K562 treated with DMSO at 1 percent for 4 hours (cell line): ENCODE results near the gene NFASC. TPM values are rescaled to one million over a fixed set of nuclear protein-coding genes. Genes with fewer than 3 reads are reported as not detected.

Experiments used
- total RNA-seq: library from RNA; unstranded; fragments of 300-600 nt; gene quantifications from 2 replicates; pipeline ENCODE4 v1.2.3, GENCODE V29; 2022; ENCODE audit not compliant: insufficient read depth

NFASC gene
- 0.40 and 0.50 TPM in 2 replicates for total RNA-seq

GRCh38 chr1:204870160-204870912 lies at the start of gene NFASC:
Gene NFASC, plus strand, starts transcription at chr1:204870862. Its CDS starts 73,454 bp downstream, at chr1:204944316.

DNA sequence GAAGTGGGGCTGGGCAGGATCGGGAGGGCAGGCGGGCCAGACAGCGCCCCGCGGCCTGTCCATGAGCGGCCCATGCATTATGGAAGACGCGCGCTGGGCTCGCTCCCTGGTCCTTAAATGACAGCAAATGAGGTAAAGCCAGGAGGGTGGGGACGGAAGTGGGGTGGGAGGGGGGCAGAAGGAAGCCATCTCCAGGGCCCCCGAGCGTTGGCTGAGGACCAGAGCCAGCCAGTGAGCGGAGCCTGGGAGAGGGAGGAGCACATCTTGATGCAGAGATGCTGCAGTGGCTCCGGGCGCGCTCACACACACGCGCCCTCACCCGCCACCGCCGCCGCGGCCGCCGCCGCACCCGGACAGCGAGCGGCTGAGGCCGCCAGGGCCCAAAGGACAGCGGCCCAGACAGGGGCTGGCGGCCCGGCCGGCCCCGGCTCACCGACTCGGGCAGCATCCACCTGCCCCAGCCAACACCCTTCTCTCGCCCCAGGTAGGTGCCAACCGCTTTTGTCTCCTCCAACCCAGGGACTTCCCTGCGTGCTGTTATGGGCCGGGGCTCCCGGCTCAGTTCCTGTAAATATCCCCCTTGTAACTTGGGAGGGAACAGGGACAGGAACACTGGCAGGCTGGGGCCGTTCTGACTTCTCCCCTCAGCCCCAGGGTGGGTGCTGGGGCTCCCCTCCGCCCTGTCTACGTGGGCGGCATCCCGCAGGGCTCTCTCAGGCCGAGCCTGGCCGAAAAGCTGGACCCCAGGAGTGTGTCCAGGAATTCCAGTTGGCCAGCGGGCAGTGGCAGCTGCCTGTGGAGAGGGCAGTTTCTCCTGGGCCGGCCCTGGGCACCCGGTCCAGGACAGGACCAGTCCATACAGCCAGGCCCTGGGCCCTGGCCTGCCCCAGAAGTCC lies 172.5 kb downstream of the NFASC start, which contains the start of gene CNTN2:
Gene CNTN2 (plus strand): TSS at position 302 of the 896 bp plus-strand sequence. CDS start 9,974 bp downstream, outside the sequence.

Other genes starting within 250 kb of the NFASC start
- gene LRRN2, start 185.1 kb upstream of the NFASC start, total RNA-seq: 0.24 TPM in 1 of 2 replicates, not detected in the other
- gene CNTN2, start 172.3 kb downstream of the NFASC start, total RNA-seq: not detected in 2 replicates
- gene TMEM81, start 213.6 kb downstream of the NFASC start, total RNA-seq: 13.8 and 19.0 TPM in 2 replicates